ENCODE results near the gene ADH5. TPM values are rescaled to one million over a fixed set of nuclear protein-coding genes. Genes with fewer than 3 reads are reported as not detected.
"Not testable (repeated sequence)": the region's sequence is repeated elsewhere in the genome, so short reads cannot be mapped to it uniquely, and the experiment has no call there.

ADH5 gene
- total and polyA plus RNA-seq, 7 donors = 59.8 to 108 (median 75.1) TPM

DNA sequence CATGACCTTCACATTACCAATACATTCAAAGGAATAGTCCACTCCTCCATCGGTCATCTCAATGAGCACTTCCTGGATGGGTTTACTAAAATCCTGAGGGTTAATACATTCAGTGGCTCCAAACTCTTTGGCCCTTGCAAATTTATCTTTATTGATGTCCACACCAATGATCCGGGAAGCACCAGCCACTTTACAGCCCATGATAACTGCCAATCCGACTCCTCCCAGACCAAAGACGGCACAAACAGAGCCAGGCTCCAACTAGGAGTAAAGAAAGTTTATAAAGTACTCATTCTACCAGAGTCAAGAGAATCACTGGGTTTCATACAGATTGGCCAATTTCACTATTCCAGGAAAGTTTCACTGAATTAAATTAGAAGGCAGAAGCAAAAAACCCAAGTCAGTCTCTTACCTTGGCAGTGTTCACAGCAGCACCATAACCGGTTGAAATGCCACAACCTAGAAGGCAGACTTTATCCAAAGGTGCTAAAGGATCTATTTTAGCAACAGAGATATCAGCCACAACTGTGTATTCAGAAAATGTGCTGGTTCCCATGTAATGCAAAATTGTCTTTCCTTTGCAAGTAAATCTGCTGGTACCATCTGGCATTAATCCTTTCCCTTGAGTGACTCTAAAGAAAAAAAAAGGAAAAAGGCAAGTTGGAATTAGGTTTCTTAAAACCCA, 12.2 kb downstream of the ADH5 start:
- Histone ChIP-seq H3K27me3 (ENCODE audit: insufficient read depth in 3 of 3, low read length in 2 of 3) (no peaks in the 10 kb centered on the region), H3K27ac (no peak overlapping the region), H3K9me3 (no peaks in the 10 kb centered on the region), H3K4me1 (no peaks in the 10 kb centered on the region), H3K4me3 (no peak overlapping the region), H3K36me3 (ENCODE audit: insufficient read depth in 1 of 2, low read depth in 1 of 2) (peaks cover 13 to 100% of the 10 kb centered on the region in 2 donors)
- ATAC-seq (no peak), DNase-seq (no peak)
- TF ChIP-seq, protein P1, sequence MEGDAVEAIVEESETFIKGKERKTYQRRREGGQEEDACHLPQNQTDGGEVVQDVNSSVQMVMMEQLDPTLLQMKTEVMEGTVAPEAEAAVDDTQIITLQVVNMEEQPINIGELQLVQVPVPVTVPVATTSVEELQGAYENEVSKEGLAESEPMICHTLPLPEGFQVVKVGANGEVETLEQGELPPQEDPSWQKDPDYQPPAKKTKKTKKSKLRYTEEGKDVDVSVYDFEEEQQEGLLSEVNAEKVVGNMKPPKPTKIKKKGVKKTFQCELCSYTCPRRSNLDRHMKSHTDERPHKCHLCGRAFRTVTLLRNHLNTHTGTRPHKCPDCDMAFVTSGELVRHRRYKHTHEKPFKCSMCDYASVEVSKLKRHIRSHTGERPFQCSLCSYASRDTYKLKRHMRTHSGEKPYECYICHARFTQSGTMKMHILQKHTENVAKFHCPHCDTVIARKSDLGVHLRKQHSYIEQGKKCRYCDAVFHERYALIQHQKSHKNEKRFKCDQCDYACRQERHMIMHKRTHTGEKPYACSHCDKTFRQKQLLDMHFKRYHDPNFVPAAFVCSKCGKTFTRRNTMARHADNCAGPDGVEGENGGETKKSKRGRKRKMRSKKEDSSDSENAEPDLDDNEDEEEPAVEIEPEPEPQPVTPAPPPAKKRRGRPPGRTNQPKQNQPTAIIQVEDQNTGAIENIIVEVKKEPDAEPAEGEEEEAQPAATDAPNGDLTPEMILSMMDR (IDR thresholded peaks at IDR 0.05) = no peak
- intact Hi-C loops (cut with DNase I) = loop anchor here in 1 of 2 donors (2.0 kb wide), 1 partner anchor 20 kb away; no protein-coding TSS in a partner anchor
- 93 to 96% (median 96%) methylated on average over 5 of the region's 5 CpGs for WGBS, 3 donors

DNA sequence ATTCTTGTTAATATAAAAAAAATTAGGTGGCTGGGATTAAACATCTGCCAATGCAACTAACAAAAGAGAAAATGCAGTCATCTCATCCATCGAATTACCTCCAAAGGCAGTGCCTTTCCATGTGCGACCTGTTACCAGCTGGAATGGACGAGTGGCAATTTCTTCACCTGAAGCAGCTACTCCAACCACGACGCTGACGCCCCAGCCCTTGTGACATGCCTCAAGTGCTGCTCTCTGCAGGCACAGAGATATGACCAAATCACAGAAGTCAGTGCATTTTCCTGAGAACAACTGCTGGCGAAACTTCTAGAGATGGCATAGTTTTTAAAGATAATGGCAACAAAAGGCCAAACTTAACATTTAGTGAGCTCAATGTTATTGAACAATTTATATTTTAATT, 13.8 kb downstream of the ADH5 start:
- ATAC-seq (no peak), DNase-seq (no peak)
- no peaks in the 10 kb centered on the region for H3K4me1 ChIP-seq
- H3K9me3 ChIP-seq = no peaks in the 10 kb centered on the region
- no peaks in the 10 kb centered on the region for H3K27me3 ChIP-seq (ENCODE audit: insufficient read depth in 3 of 3, low read length in 2 of 3)
- no peak overlapping the region for H3K4me3 ChIP-seq
- 95 to 98% (median 96%) methylated on average over 7 of the region's 7 CpGs for WGBS, 3 donors
- H3K36me3 ChIP-seq (ENCODE audit: insufficient read depth in 1 of 2, low read depth in 1 of 2) = peaks cover 7 to 100% of the 10 kb centered on the region in 2 donors
- TF ChIP-seq, protein P1 (IDR thresholded peaks at IDR 0.05) = no peak
- H3K27ac ChIP-seq = no peak overlapping the region
- intact Hi-C loops (cut with DNase I) = no loop called here

DNA sequence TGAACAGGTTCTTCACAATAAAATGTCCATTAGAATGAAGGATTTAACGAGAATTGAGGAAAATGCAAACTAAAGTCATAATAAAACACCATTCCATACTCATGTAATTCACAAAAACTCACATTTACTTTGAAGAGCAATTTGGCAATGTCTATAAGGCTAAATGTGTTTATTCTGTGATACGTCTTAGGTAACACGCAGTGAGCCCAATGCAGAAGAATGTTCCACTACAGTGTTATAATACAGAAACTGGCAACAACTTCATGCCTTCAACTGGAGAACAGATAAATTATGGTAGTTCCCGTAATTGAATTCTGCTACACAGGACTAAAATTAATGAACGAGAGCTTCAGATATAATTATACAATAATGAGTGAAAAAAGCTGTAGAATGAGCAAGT, 17.4 kb downstream of the ADH5 start:
- no peaks in the 10 kb centered on the region for H3K27me3 ChIP-seq (ENCODE audit: insufficient read depth in 3 of 3, low read length in 2 of 3)
- DNase-seq = no peak
- H3K27ac ChIP-seq = no peak overlapping the region
- H3K36me3 ChIP-seq (ENCODE audit: insufficient read depth in 1 of 2, low read depth in 1 of 2) = peaks cover 0 to 85% of the 10 kb centered on the region in 2 donors
- no peaks in the 10 kb centered on the region for H3K9me3 ChIP-seq
- TF ChIP-seq, protein P1 (IDR thresholded peaks at IDR 0.05) = no peak
- 69 to 85% (median 77%) methylated on average over 5 of the region's 5 CpGs for WGBS, 3 donors
- no peaks in the 10 kb centered on the region for H3K4me1 ChIP-seq
- H3K4me3 ChIP-seq = no peak overlapping the region
- ATAC-seq = no peak
- intact Hi-C loops (cut with DNase I) = no loop called here

DNA sequence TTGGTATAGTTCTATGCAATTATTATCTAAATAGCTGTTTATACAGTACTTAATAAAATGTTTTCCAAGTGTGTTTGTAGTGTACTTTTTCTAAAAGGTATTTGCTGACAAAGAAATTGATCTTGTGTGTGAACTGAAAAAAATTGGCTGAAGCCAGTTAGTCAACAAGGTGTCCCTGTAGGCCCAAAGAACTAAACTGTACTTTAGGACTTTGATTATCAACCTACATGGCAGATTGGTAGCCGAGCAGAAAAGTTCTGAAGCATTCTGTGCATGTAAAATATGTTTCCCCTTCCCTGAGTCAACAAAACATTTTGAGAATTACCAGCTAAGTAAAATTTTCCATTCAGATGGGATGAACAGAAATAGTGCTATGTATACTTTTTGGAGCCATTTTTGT, 21.0 kb downstream of the ADH5 start:
- Histone ChIP-seq H3K27ac (no peak overlapping the region), H3K4me3 (no peak overlapping the region), H3K4me1 (peaks cover 1% of the 10 kb centered on the region), H3K9me3 (no peaks in the 10 kb centered on the region), H3K36me3 (ENCODE audit: insufficient read depth in 1 of 2, low read depth in 1 of 2) (peaks cover 0 to 50% of the 10 kb centered on the region in 2 donors), H3K27me3 (ENCODE audit: insufficient read depth in 3 of 3, low read length in 2 of 3) (no peaks in the 10 kb centered on the region)
- intact Hi-C loops (cut with DNase I) = no loop called here
- DNase-seq (no peak), ATAC-seq (no peak)
- TF ChIP-seq, protein P1 (IDR thresholded peaks at IDR 0.05) = no peak
- WGBS, 3 donors = 89 to 94% (median 91%) methylated on average over 1 of the region's 1 CpG

DNA sequence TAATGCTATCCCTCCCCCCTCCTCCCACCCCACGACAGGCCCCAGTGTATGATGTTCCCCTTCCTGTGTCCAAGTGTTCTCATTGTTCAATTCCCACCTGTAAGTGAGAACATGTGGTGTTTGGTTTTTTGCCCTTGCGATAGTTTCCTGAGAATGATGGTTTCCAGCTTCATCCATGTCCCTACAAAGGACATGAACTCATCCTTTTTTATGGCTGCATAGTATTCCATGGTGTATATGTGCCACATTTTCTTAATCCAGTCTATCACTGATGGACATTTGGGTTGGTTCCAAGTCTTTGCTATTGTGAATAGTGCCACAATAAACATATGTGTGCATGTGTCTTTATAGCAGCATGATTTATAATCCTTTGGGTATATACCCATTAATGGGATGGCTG, 23.1 kb downstream of the ADH5 start:
- DNase-seq; H3K27ac ChIP-seq; H3K9me3 ChIP-seq; intact Hi-C loops (cut with DNase I); ATAC-seq; H3K27me3 ChIP-seq (ENCODE audit: insufficient read depth in 3 of 3, low read length in 2 of 3); H3K4me3 ChIP-seq: not testable (repeated sequence)
- peaks cover 0 to 29% of the 10 kb centered on the region in 2 donors for H3K36me3 ChIP-seq (ENCODE audit: insufficient read depth in 1 of 2, low read depth in 1 of 2)
- peaks cover 19% of the 10 kb centered on the region for H3K4me1 ChIP-seq
- WGBS, 3 donors = 92 to 98% (median 95%) methylated on average over 1 to 2 of the region's 2 CpGs
